Caco-2 (cell line): ENCODE results near the gene HDAC4. TPM values are rescaled to one million over a fixed set of nuclear protein-coding genes. Genes with fewer than 3 reads are reported as not detected.

Experiments
- BruUV-seq: library from RNA; stranded (reverse); fragments of 400-500 nt; replicated peaks from 2 replicates; lab custom pipeline; 2021; lab: Mats Ljungman, UMichigan
- CTCF ChIA-PET: fragments of 300-600 bp; sonication (Branson Sonifier 250); formaldehyde crosslinking; loops from one replicate; lab custom pipeline; 2022; ENCODE audit warnings: antibody characterized with exemption; lab: Charles Lee
- POLR2A ChIA-PET: fragments of 300-600 bp; sonication (Branson Sonifier 250); formaldehyde crosslinking; loops from one replicate; lab custom pipeline; 2022; ENCODE audit warnings: antibody characterized with exemption; lab: Charles Lee
- DNase-seq, 2 experiments: peaks; one replicate each; pipeline versions ENCODE4 v3.0.0 to v3.0.0-alpha.2; 2020 to 2022
- H3K27me3 ChIP-seq: replicated peaks from 2 replicates; pipeline ENCODE4 v1.6.0; 2011; ENCODE audit warnings: low read length; ENCODE audit not compliant: control insufficient read depth, insufficient read depth
- H3K36me3 ChIP-seq: 2 replicates; pipeline ENCODE4 v1.5.1; 2011; ENCODE audit warnings: low read length; ENCODE audit not compliant: control insufficient read depth, insufficient read depth
- H3K4me1 ChIP-seq: fragments of 250-450 bp; sonication (Bioruptor Pico); 2 replicates; pipeline ENCODE4 v1.5.1; 2020; ENCODE audit warnings: mild to moderate bottlenecking
- H3K4me3 ChIP-seq: 2 replicates; pipeline ENCODE4 v1.5.1; 2011; ENCODE audit warnings: low read depth, mild to moderate bottlenecking, control low read depth, low read length
- H3K9me3 ChIP-seq: fragments of 250-450 bp; sonication (Bioruptor Pico); 2 replicates; pipeline ENCODE4 v1.5.1; 2020; ENCODE audit warnings: mild to moderate bottlenecking, moderate library complexity
- H3K27ac Mint-ChIP-seq: one replicate; pipeline ENCODE4 v1.8.0; 2022; ENCODE audit warnings: mixed read lengths; ENCODE audit not compliant: unreplicated experiment
- H3K27me3 Mint-ChIP-seq: one replicate; pipeline ENCODE4 v1.8.0; 2022; ENCODE audit warnings: mixed read lengths; ENCODE audit not compliant: insufficient read depth, unreplicated experiment
- H3K36me3 Mint-ChIP-seq: one replicate; pipeline ENCODE4 v1.8.0; 2022; ENCODE audit warnings: mild to moderate bottlenecking, mixed read lengths; ENCODE audit not compliant: insufficient read depth, unreplicated experiment
- H3K4me1 Mint-ChIP-seq: one replicate; pipeline ENCODE4 v1.8.0; 2022; ENCODE audit warnings: low read depth, mixed read lengths; ENCODE audit not compliant: unreplicated experiment
- H3K4me3 Mint-ChIP-seq: one replicate; pipeline ENCODE4 v1.8.0; 2022; ENCODE audit warnings: mild to moderate bottlenecking, moderate library complexity, mixed read lengths; ENCODE audit not compliant: unreplicated experiment
- H3K9me3 Mint-ChIP-seq: one replicate; pipeline ENCODE4 v1.8.0; 2022; ENCODE audit warnings: mixed read lengths; ENCODE audit not compliant: unreplicated experiment
- intact Hi-C: fragments of 100-400 bp; cut with micrococcal nuclease; formaldehyde crosslinking; loops from one replicate; pipeline ENCODE4 v1.10.0; 2022; ENCODE audit not compliant: unreplicated experiment
- total RNA-seq: library from RNA; stranded (reverse); gene quantifications from 2 replicates; pipeline ENCODE4 v1.2.3, GENCODE V29; 2022
- TF ChIP-seq, protein P1 (sequence below), 2 experiments: fragments of 200-600 bp in 1 of 2; IDR thresholded peaks; 1 replicate in 1 of 2; 2 replicates in 1 of 2; pipeline versions ENCODE4 v1.5.1 to v1.8.0; 2011 to 2022; ENCODE audit warnings: antibody characterized with exemption in 1 of 2, control low read depth in 1 of 2, inconsistent platforms in 1 of 2, low read depth in 1 of 2, low read length in 1 of 2, mild to moderate bottlenecking in 1 of 2, moderate library complexity in 1 of 2; ENCODE audit not compliant: insufficient read depth in 1 of 2, severe bottlenecking in 1 of 2, unreplicated experiment in 1 of 2

The HDAC4 gene
- total RNA-seq, 1 experiment from 2014 or later = 15.5 TPM

DNA sequence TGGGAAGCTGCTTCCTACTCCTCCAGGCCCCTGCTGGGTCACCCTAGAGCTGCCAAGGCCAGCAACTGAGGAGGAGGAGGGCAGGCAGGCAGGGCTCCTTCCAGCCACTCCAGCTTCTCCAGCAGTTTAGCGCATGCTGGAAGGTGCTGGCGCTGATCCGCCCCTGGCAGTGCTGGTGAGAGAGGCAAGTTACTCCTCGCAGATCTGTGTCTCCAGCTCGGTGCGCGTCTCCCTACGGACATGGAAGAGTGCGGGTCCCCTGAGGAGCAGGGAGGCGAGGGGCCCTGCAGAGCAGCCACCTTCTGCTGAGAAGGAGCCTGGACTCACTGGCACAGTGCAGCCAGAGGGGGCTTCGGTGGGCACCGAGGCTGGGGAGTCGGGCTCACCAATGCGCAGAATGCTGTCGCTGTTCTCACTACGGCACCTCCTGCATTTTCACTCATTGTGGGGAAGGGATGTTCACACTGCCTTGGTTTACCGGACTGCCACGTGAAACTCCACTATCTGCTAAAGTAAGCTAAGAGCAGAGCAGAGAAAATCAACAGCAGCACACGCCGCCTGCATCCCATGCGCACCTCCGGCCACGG lies 206.0 kb downstream of the HDAC4 start:
- CTCF ChIA-PET = no interaction called here
- Histone ChIP-seq H3K9me3 (no peaks in the 10 kb centered on the region), H3K4me3 (no peak overlapping the region), H3K27me3 (no peaks in the 10 kb centered on the region), H3K4me1 (no peaks in the 10 kb centered on the region), H3K36me3 (no peaks in the 10 kb centered on the region)
- BruUV-seq = no TSS peak
- intact Hi-C loops = no loop called here
- H3K36me3 Mint-ChIP-seq = no peaks in the 10 kb centered on the region
- TF ChIP-seq, protein P1, sequence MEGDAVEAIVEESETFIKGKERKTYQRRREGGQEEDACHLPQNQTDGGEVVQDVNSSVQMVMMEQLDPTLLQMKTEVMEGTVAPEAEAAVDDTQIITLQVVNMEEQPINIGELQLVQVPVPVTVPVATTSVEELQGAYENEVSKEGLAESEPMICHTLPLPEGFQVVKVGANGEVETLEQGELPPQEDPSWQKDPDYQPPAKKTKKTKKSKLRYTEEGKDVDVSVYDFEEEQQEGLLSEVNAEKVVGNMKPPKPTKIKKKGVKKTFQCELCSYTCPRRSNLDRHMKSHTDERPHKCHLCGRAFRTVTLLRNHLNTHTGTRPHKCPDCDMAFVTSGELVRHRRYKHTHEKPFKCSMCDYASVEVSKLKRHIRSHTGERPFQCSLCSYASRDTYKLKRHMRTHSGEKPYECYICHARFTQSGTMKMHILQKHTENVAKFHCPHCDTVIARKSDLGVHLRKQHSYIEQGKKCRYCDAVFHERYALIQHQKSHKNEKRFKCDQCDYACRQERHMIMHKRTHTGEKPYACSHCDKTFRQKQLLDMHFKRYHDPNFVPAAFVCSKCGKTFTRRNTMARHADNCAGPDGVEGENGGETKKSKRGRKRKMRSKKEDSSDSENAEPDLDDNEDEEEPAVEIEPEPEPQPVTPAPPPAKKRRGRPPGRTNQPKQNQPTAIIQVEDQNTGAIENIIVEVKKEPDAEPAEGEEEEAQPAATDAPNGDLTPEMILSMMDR (IDR thresholded peaks at IDR 0.05; ENCODE audit: insufficient read depth in 1 of 2, low read depth in 1 of 2, low read length in 1 of 2, severe bottlenecking in 1 of 2, unreplicated experiment in 1 of 2) = no peak
- DNase-seq = no peak
- no peaks in the 10 kb centered on the region for H3K27me3 Mint-ChIP-seq
- H3K4me1 Mint-ChIP-seq = no peaks in the 10 kb centered on the region
- H3K27ac Mint-ChIP-seq = no peak overlapping the region
- H3K4me3 Mint-ChIP-seq = no peak overlapping the region
- POLR2A ChIA-PET = no interaction called here
- H3K9me3 Mint-ChIP-seq = no peaks in the 10 kb centered on the region

DNA sequence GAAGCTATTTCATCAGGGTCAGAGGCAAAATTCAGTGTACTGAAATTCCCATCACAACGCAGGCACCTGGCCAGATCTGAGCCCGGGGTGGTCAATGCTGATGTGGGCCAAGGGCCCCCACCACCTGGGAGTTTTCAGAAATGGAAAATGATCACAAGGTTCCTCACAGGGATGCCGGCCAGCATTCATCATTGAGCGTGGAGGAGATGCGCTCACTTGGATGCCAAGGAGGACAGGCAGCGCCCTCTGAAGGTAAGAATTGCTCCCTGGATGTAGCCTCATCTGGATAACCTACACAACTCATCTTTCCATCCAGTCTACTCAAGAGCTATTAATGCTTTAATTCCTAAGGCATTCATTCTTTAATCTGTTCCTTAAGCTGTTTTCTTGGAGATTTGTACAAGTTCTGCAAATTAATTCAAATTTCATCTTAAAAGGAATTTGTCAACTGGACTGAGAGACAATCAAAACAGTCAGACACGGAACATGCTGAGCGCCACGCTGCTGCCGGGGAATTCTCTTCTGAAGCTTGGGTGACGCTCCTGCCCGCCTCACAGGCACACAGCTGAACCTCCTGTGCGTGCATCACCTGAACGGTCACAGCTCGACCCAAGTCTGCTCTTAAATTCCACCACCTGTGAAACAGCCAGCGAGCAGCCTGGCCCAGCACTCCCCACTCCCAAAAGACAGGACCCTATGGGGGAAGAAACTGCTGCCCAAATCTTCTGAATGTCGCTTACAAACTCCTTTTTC lies 206.7 kb downstream of the HDAC4 start:
- no peak overlapping the region for H3K4me3 Mint-ChIP-seq
- TF ChIP-seq, protein P1 (IDR thresholded peaks at IDR 0.05; ENCODE audit: insufficient read depth in 1 of 2, low read depth in 1 of 2, low read length in 1 of 2, severe bottlenecking in 1 of 2, unreplicated experiment in 1 of 2) = no peak
- H3K9me3 Mint-ChIP-seq = no peaks in the 10 kb centered on the region
- H3K4me1 Mint-ChIP-seq = no peaks in the 10 kb centered on the region
- H3K36me3 ChIP-seq = no peaks in the 10 kb centered on the region
- ChIA-PET CTCF (no interaction called here), POLR2A (no interaction called here)
- BruUV-seq = no TSS peak
- no peaks in the 10 kb centered on the region for H3K4me1 ChIP-seq
- no peak for DNase-seq
- no peak overlapping the region for H3K27ac Mint-ChIP-seq
- intact Hi-C loops = no loop called here
- no peak overlapping the region for H3K4me3 ChIP-seq
- no peaks in the 10 kb centered on the region for H3K27me3 Mint-ChIP-seq
- no peaks in the 10 kb centered on the region for H3K27me3 ChIP-seq
- no peaks in the 10 kb centered on the region for H3K36me3 Mint-ChIP-seq
- H3K9me3 ChIP-seq = no peaks in the 10 kb centered on the region

DNA sequence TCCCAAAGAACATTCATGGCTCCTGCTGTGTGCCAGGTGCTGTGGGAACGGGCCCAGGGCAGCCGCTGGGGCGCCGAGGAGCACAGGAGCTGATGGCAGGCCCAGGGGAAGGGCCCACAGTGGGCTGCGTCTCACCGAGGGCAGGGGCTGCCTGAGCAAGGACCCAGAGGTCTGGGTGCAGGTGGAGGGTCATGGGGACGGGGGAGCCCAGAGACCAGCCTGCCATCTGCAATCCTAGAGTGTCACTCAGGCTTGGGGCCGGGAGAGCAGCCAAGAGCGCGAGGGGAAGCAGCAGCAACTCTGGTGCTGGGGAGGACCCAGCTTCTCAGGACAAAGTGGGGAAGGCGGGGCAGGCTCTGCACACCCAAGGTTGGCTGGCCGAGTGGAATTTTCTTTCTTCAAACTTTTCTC lies 207.4 kb downstream of the HDAC4 start:
- Mint-ChIP-seq H3K27me3 (no peaks in the 10 kb centered on the region), H3K9me3 (no peaks in the 10 kb centered on the region), H3K4me3 (no peak overlapping the region), H3K36me3 (no peaks in the 10 kb centered on the region), H3K27ac (no peak overlapping the region), H3K4me1 (no peaks in the 10 kb centered on the region)
- no peaks in the 10 kb centered on the region for H3K27me3 ChIP-seq
- intact Hi-C loops = no loop called here
- H3K9me3 ChIP-seq = no peaks in the 10 kb centered on the region
- no peak for DNase-seq
- ChIA-PET CTCF (no interaction called here), POLR2A (no interaction called here)
- no peaks in the 10 kb centered on the region for H3K4me1 ChIP-seq
- TF ChIP-seq, protein P1 (IDR thresholded peaks at IDR 0.05; ENCODE audit: insufficient read depth in 1 of 2, low read depth in 1 of 2, low read length in 1 of 2, severe bottlenecking in 1 of 2, unreplicated experiment in 1 of 2) = no peak
- no peak overlapping the region for H3K4me3 ChIP-seq
- no peaks in the 10 kb centered on the region for H3K36me3 ChIP-seq
- no TSS peak for BruUV-seq
